ENCODE results near the gene ARHGEF7. TPM values are rescaled to one million over a fixed set of nuclear protein-coding genes. Genes with fewer than 3 reads are reported as not detected.

ARHGEF7 gene
- polyA plus RNA-seq, 1 donor: 75.2 TPM

DNA sequence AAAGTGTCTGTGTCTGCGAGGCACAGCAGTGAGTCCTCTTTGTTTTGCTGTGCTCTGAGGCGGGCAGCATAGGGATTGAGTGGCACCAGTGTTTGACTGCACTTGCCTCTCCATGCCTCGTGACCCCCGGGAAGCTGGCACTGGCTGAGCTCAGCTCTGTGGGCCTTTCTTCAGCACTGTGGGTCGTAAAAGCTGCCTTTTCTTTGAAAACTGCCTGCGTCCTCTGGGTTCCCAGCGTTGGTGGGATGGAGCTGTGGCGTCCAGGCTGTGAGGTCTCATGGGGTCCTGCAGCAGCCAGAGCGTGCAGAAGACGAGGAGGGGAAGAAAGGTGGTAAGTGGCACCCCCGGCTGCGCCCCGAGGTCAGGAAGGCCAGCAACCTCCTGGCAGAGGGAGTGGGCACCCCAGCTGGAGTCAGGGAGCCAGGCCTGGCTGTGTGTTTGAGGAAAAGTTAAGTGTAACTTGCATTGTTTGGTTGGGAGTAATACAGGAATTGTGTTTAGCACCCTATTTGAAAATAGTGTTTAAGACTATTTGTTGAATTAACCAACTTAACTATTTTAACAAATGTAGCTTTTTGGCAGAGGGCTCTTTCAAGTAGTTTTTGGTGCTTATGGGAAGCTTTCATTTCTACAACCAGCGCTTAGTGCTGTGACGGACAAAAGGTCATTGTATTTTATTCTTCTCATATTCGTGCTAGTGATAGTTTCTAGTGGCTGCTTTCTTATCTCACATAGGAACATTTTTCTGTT lies 126.1 kb downstream of the ARHGEF7 start:
- Histone ChIP-seq H3K27ac (ENCODE audit: low read length) (no peak overlapping the region), H3K9me3 (ENCODE audit: control insufficient read depth, low read depth, low read length) (no peaks in the 10 kb centered on the region), H3K4me1 (ENCODE audit: control insufficient read depth, insufficient read depth, low read length) (no peaks in the 10 kb centered on the region), H3K36me3 (ENCODE audit: control insufficient read depth, insufficient read depth, low read length) (peaks cover 42% of the 10 kb centered on the region), H3K27me3 (ENCODE audit: control insufficient read depth, insufficient read depth, low read length) (no peaks in the 10 kb centered on the region), H3K4me3 (ENCODE audit: low read length) (no peak overlapping the region)
- 100% methylated on average over 2 of the region's 16 CpGs for WGBS (ENCODE audit: insufficient coverage, low lambda C conversion rate)
- DNase-seq: no peak

- no peaks in the 10 kb centered on the region for H3K9me3 ChIP-seq (ENCODE audit: control insufficient read depth, low read depth, low read length)
- WGBS (ENCODE audit: insufficient coverage, low lambda C conversion rate): 86% methylated on average over 1 of the region's 11 CpGs
- H3K27me3 ChIP-seq (ENCODE audit: control insufficient read depth, insufficient read depth, low read length): no peaks in the 10 kb centered on the region
- H3K36me3 ChIP-seq (ENCODE audit: control insufficient read depth, insufficient read depth, low read length): peaks cover 47% of the 10 kb centered on the region
- no peak for DNase-seq
- H3K4me3 ChIP-seq (ENCODE audit: low read length): no peak overlapping the region
- H3K27ac ChIP-seq (ENCODE audit: low read length): no peak overlapping the region
- no peaks in the 10 kb centered on the region for H3K4me1 ChIP-seq (ENCODE audit: control insufficient read depth, insufficient read depth, low read length)
These were observed 126.8 kb downstream of the ARHGEF7 start for GRCh38 chr13:111241862-111242261.

DNA sequence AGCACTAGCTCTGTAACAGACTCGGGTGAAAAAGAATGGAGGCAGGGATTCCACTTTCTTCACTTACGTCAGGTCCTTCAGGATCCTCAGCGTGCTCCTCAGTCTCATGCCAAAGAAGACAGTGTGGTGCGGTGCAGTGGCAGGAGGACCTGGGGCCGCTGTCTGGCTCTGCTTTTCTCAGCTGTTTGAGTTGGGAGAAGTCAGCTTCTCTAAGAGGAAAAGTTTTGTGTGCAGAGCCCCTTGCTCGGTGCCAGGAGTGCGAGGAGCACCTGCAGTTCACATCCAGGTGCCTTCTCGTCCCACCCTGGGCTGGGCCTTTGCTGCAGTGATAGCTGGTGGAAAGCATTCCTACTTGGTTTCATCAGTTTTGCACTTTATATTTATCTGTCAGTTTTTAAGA lies 127.5 kb downstream of the ARHGEF7 start:
- no CpG with 5 or more reads among the region's 8 CpGs for WGBS (ENCODE audit: insufficient coverage, low lambda C conversion rate)

GRCh38 chr13:111243981-111244380 lies 128.9 kb downstream of the ARHGEF7 start:
- Histone ChIP-seq H3K9me3 (ENCODE audit: control insufficient read depth, low read depth, low read length) (no peaks in the 10 kb centered on the region), H3K4me3 (ENCODE audit: low read length) (no peak overlapping the region), H3K4me1 (ENCODE audit: control insufficient read depth, insufficient read depth, low read length) (no peaks in the 10 kb centered on the region), H3K27me3 (ENCODE audit: control insufficient read depth, insufficient read depth, low read length) (no peaks in the 10 kb centered on the region), H3K36me3 (ENCODE audit: control insufficient read depth, insufficient read depth, low read length) (peaks cover 61% of the 10 kb centered on the region), H3K27ac (ENCODE audit: low read length) (no peak overlapping the region)
- DNase-seq: no peak
- WGBS (ENCODE audit: insufficient coverage, low lambda C conversion rate): 100% methylated on average over 1 of the region's 1 CpG

More for the DNA sequence above, 127.5 kb downstream of the ARHGEF7 start:
- Histone ChIP-seq H3K4me1 (ENCODE audit: control insufficient read depth, insufficient read depth, low read length) (no peaks in the 10 kb centered on the region), H3K27me3 (ENCODE audit: control insufficient read depth, insufficient read depth, low read length) (no peaks in the 10 kb centered on the region), H3K9me3 (ENCODE audit: control insufficient read depth, low read depth, low read length) (no peaks in the 10 kb centered on the region), H3K36me3 (ENCODE audit: control insufficient read depth, insufficient read depth, low read length) (peaks cover 50% of the 10 kb centered on the region), H3K27ac (ENCODE audit: low read length) (no peak overlapping the region), H3K4me3 (ENCODE audit: low read length) (no peak overlapping the region)
- no peak for DNase-seq

DNA sequence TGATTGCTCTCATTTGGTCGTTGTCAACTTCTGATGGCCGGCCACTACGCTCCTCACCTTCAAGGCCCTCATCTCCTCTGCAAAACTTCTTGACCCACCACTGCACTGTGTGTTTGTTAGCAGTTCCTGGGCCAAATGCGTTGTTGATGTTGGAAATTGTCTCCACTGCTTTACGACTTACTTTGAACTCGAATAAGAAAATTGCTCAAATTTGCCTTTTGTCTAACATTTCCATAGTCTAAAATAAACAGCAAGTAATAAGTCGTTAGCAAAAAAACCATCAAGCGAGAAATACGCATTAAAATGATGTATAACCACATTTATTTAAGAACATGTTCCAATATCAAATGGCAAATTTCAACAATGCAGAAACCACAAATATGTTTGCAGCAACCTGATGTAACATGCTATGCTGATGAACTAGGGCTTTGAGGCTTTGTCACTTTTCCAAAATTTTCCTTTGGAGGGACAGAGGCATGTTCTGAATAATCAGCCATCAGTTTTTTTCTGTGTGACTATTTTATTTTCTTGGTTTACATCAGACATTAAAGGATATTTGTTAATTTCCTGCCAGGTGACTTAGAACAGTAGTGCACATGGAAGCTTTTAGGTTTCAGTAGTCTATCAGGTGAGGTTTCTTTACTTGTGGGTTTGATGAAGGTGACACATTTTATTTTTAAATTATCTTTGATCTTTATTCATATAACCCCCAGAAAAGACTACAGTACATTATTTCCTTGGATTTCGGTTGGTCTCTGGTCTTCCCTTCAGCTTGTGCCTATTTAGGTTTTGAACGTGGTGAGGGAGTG lies 130.7 kb downstream of the ARHGEF7 start:
- no peak overlapping the region for H3K27ac ChIP-seq (ENCODE audit: low read length)
- no peaks in the 10 kb centered on the region for H3K4me1 ChIP-seq (ENCODE audit: control insufficient read depth, insufficient read depth, low read length)
- H3K36me3 ChIP-seq (ENCODE audit: control insufficient read depth, insufficient read depth, low read length): peaks cover 73% of the 10 kb centered on the region
- H3K9me3 ChIP-seq (ENCODE audit: control insufficient read depth, low read depth, low read length): no peaks in the 10 kb centered on the region
- no peak overlapping the region for H3K4me3 ChIP-seq (ENCODE audit: low read length)
- no peak for DNase-seq
- no peaks in the 10 kb centered on the region for H3K27me3 ChIP-seq (ENCODE audit: control insufficient read depth, insufficient read depth, low read length)
- 95% methylated on average over 6 of the region's 11 CpGs for WGBS (ENCODE audit: insufficient coverage, low lambda C conversion rate)

- no peak for DNase-seq
- Histone ChIP-seq H3K36me3 (ENCODE audit: control insufficient read depth, insufficient read depth, low read length) (peaks cover 72% of the 10 kb centered on the region), H3K27ac (ENCODE audit: low read length) (no peak overlapping the region)
These were observed 132.4 kb downstream of the ARHGEF7 start for GRCh38 chr13:111247552-111247951.

GRCh38 chr13:111248822-111249221 lies 133.7 kb downstream of the ARHGEF7 start:
- H3K27me3 ChIP-seq (ENCODE audit: control insufficient read depth, insufficient read depth, low read length): no peaks in the 10 kb centered on the region
- no CpG with 5 or more reads among the region's 3 CpGs for WGBS (ENCODE audit: insufficient coverage, low lambda C conversion rate)
- DNase-seq: no peak
- H3K4me3 ChIP-seq (ENCODE audit: low read length): no peak overlapping the region
- H3K27ac ChIP-seq (ENCODE audit: low read length): no peak overlapping the region
- H3K36me3 ChIP-seq (ENCODE audit: control insufficient read depth, insufficient read depth, low read length): peaks cover 80% of the 10 kb centered on the region
- H3K9me3 ChIP-seq (ENCODE audit: control insufficient read depth, low read depth, low read length): peaks cover 5% of the 10 kb centered on the region
- H3K4me1 ChIP-seq (ENCODE audit: control insufficient read depth, insufficient read depth, low read length): no peaks in the 10 kb centered on the region

More at GRCh38 chr13:111247552-111247951, 132.4 kb downstream of the ARHGEF7 start:
- Histone ChIP-seq H3K27me3 (ENCODE audit: control insufficient read depth, insufficient read depth, low read length) (no peaks in the 10 kb centered on the region), H3K4me1 (ENCODE audit: control insufficient read depth, insufficient read depth, low read length) (no peaks in the 10 kb centered on the region), H3K9me3 (ENCODE audit: control insufficient read depth, low read depth, low read length) (no peaks in the 10 kb centered on the region), H3K4me3 (ENCODE audit: low read length) (no peak overlapping the region)
- 67% methylated on average over 4 of the region's 7 CpGs for WGBS (ENCODE audit: insufficient coverage, low lambda C conversion rate)

DNA sequence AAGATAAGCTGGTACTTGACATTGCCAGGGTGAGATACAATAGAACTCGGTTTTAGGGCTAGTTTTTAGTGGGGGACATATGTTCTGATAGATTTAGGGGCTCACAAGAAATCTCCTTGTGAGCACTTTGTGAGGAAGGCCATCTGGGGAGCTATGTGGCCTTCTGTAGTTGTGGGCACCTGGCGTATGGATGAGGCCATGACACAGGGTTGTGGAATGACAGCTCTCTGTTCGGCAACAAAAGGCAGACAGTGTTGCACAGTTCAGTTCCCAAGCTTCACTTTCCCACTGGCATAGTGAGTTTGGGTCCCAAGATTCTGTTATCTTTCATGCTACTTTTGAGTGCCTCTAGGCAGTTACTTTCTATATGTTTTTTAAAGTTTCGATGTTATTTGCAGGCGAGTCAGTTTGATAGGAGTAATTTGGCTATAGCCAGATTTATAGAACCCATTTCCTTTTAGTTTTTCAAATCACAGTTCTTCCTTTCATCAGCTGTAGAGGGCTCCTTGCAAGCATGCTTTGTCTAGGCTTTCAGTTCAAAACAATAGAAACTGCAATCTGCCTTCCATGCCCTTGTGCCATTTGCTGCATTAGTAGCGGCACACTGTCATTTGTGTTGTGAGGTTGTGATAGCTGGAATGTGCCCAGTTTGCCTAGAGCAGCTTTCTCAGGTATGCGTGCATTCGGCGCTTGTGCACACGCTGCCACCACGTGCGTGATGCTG lies 134.7 kb downstream of the ARHGEF7 start:
- H3K36me3 ChIP-seq (ENCODE audit: control insufficient read depth, insufficient read depth, low read length): peaks cover 76% of the 10 kb centered on the region
- no peak for DNase-seq
- H3K27ac ChIP-seq (ENCODE audit: low read length): no peak overlapping the region
- peaks cover 5% of the 10 kb centered on the region for H3K9me3 ChIP-seq (ENCODE audit: control insufficient read depth, low read depth, low read length)
- H3K27me3 ChIP-seq (ENCODE audit: control insufficient read depth, insufficient read depth, low read length): no peaks in the 10 kb centered on the region
- H3K4me1 ChIP-seq (ENCODE audit: control insufficient read depth, insufficient read depth, low read length): no peaks in the 10 kb centered on the region
- 97% methylated on average over 4 of the region's 12 CpGs for WGBS (ENCODE audit: insufficient coverage, low lambda C conversion rate)
- no peak overlapping the region for H3K4me3 ChIP-seq (ENCODE audit: low read length)

DNA sequence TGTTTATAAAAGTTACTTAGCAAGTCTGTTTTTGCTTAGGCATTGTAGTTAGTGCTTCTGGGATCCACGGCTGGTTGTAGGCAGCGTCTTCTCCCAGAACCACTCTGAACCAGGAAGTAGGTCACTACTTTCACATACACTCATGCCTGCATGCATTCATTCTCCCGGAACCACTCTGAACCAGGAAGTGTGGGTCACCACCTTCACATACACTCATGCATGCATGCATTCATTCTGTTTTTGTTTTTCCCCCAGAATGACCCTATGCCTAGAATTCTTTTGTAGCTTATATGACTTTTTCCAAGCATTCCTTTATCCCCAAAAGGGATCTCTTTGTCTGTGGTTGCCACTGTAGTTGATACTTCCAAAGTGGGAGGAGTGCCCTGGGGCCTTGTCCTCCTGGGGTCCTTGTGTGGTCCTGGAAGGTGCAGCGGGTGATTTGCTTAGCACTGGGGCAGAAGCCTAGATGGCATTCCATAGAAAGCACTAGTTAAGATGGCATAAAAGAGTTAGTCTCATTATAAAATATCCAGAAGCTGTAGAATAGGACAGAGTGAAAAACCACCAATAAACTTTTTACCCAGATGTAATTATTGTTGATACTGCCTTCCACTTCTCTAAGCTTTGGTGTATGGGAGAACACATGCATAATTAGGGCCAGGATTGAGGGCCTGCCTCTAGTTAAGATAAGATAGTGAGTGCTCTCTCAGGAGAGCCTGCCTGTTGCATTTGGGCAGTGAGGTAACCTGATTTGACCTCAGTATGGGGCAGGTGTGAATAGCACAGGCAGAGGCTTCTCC lies 136.7 kb downstream of the ARHGEF7 start:
- Histone ChIP-seq H3K36me3 (ENCODE audit: control insufficient read depth, insufficient read depth, low read length) (peaks cover 76% of the 10 kb centered on the region), H3K4me3 (ENCODE audit: low read length) (no peak overlapping the region), H3K9me3 (ENCODE audit: control insufficient read depth, low read depth, low read length) (peaks cover 10% of the 10 kb centered on the region), H3K27ac (ENCODE audit: low read length) (no peak overlapping the region), H3K27me3 (ENCODE audit: control insufficient read depth, insufficient read depth, low read length) (no peaks in the 10 kb centered on the region), H3K4me1 (ENCODE audit: control insufficient read depth, insufficient read depth, low read length) (no peaks in the 10 kb centered on the region)
- DNase-seq: no peak
- no CpG with 5 or more reads among the region's 4 CpGs for WGBS (ENCODE audit: insufficient coverage, low lambda C conversion rate)

Measured in large intestine (tissue), 3 donors.